ENCODE data around the gene ADGRV1. TPM values are rescaled to one million over a fixed set of nuclear protein-coding genes. Genes with fewer than 3 reads are reported as not detected.
"Not testable (repeated sequence)": the region's sequence is repeated elsewhere in the genome, so short reads cannot be mapped to it uniquely, and the experiment has no call there.

ADGRV1 gene
- total RNA-seq, 4 donors from 2014 or later, result 0.25 to 0.60 (median 0.56) TPM; not detected in 1

GRCh38 chr5:91049112-91049511, 490.5 kb downstream of the ADGRV1 start:
- no peak for TF ChIP-seq CTCF (IDR thresholded peaks at IDR 0.05)
- no peak for ATAC-seq (ENCODE audit: low FRiP score)

GRCh38 chr5:91049800-91050199, 491.2 kb downstream of the ADGRV1 start:
- TF ChIP-seq CTCF (IDR thresholded peaks at IDR 0.05), result no peak
- ATAC-seq (ENCODE audit: low FRiP score) (peak; percentile 67), DNase-seq (ENCODE audit: low spot score) (no peak)

More at GRCh38 chr5:91049112-91049511, 490.5 kb downstream of the ADGRV1 start:
- DNase-seq (ENCODE audit: low spot score), result no peak

GRCh38 chr5:91052411-91052810, 493.8 kb downstream of the ADGRV1 start:
- not testable (repeated sequence) for DNase-seq (ENCODE audit: low spot score); ATAC-seq (ENCODE audit: low FRiP score)

- TF ChIP-seq CTCF (IDR thresholded peaks at IDR 0.05), result no peak
- ATAC-seq (ENCODE audit: low FRiP score) (peak; percentile 57), DNase-seq (ENCODE audit: low spot score) (no peak)
These were observed 494.6 kb downstream of the ADGRV1 start for GRCh38 chr5:91052977-91053740.

- no peak for TF ChIP-seq CTCF (IDR thresholded peaks at IDR 0.05)
- ATAC-seq (ENCODE audit: low FRiP score), result no peak
- DNase-seq (ENCODE audit: low spot score), result no peak
These were observed 495.1 kb downstream of the ADGRV1 start for GRCh38 chr5:91053741-91054025.

GRCh38 chr5:91058155-91058554, 499.6 kb downstream of the ADGRV1 start:
- DNase-seq (ENCODE audit: low spot score) (no peak), ATAC-seq (ENCODE audit: low FRiP score) (no peak)
- TF ChIP-seq CTCF (IDR thresholded peaks at IDR 0.05), result no peak

GRCh38 chr5:91058575-91058974, 500.0 kb downstream of the ADGRV1 start:
- TF ChIP-seq CTCF (IDR thresholded peaks at IDR 0.05), result no peak
- ATAC-seq (ENCODE audit: low FRiP score) (peak; percentile 87), DNase-seq (ENCODE audit: low spot score) (no peak)

Measured in omental fat pad (tissue), 4 donors.